SK-N-DZ (cell line): Measurements from ENCODE around the gene SYNGAP1.

Experiments used
- DNase-seq: peaks from one replicate; pipeline ENCODE4 v3.0.0-alpha.2; 2015; ENCODE audit warnings: low spot score

The SYNGAP1 gene

GRCh38 chr6:33434961-33435360 is 15.1 kb downstream of the SYNGAP1 start:
- DNase-seq: no peak

- no peak for DNase-seq
These were observed 17.8 kb downstream of the SYNGAP1 start for GRCh38 chr6:33437666-33438065.

GRCh38 chr6:33438978-33439594 is 19.2 kb downstream of the SYNGAP1 start:
- no peak for DNase-seq

- DNase-seq: no peak
These were observed 20.2 kb downstream of the SYNGAP1 start for GRCh38 chr6:33439956-33440648.

- no peak for DNase-seq
These were observed 20.9 kb downstream of the SYNGAP1 start for GRCh38 chr6:33440649-33441309.

- no peak for DNase-seq
These were observed 21.6 kb downstream of the SYNGAP1 start for GRCh38 chr6:33441457-33441856.

GRCh38 chr6:33442283-33442682 is 22.4 kb downstream of the SYNGAP1 start:
- DNase-seq: no peak

GRCh38 chr6:33443025-33443424 is 23.2 kb downstream of the SYNGAP1 start:
- DNase-seq: no peak

GRCh38 chr6:33443619-33444504 is 24.0 kb downstream of the SYNGAP1 start:
- DNase-seq: no peak

- DNase-seq: no peak
These were observed 25.3 kb downstream of the SYNGAP1 start for GRCh38 chr6:33445119-33445603.

GRCh38 chr6:33446356-33446755 is 26.5 kb downstream of the SYNGAP1 start:
- DNase-seq: no peak

GRCh38 chr6:33450434-33450833 is 30.6 kb downstream of the SYNGAP1 start:
- DNase-seq: no peak

- DNase-seq: no peak
These were observed 31.7 kb downstream of the SYNGAP1 start for GRCh38 chr6:33451606-33452005.

- DNase-seq: no peak
These were observed 32.6 kb downstream of the SYNGAP1 start for GRCh38 chr6:33452496-33452895.

GRCh38 chr6:33453393-33454008 is 33.6 kb downstream of the SYNGAP1 start:
- DNase-seq: no peak

GRCh38 chr6:33454009-33454946 is 34.4 kb downstream of the SYNGAP1 start, which contains the start of gene ZBTB9:
Gene ZBTB9, plus strand, starts transcription at chr6:33454576. Its CDS starts 525 bp downstream, at chr6:33455101.
- peak; percentile 96 for DNase-seq

- no peak for DNase-seq
These were observed 35.2 kb downstream of the SYNGAP1 start for GRCh38 chr6:33455051-33455450.

- DNase-seq: no peak
These were observed 36.3 kb downstream of the SYNGAP1 start for GRCh38 chr6:33456156-33456555.

GRCh38 chr6:33458676-33459075 is 38.8 kb downstream of the SYNGAP1 start:
- DNase-seq: no peak

- DNase-seq: no peak
These were observed 39.4 kb downstream of the SYNGAP1 start for GRCh38 chr6:33459226-33459625.
